ENCODE data around the gene TAOK3.
"Not testable (repeated sequence)": the region's sequence is repeated elsewhere in the genome, so short reads cannot be mapped to it uniquely, and the experiment has no call there.

TAOK3 gene

GRCh38 chr12:118372541-118373495, at the start of gene TAOK3:
Gene TAOK3 (minus strand): TSS chr12:118372907. CDS start chr12:118255567, 117,340 bp downstream.
- DNase-seq (ENCODE audit: low spot score) = peak; percentile 99

GRCh38 chr12:118420673-118421072, 48.0 kb upstream of the TAOK3 start:
- no peak for DNase-seq (ENCODE audit: low spot score)

- no peak for DNase-seq (ENCODE audit: low spot score)
These were observed 45.8 kb upstream of the TAOK3 start for GRCh38 chr12:118418385-118419057.

GRCh38 chr12:118417942-118418341, 45.2 kb upstream of the TAOK3 start:
- no peak for DNase-seq (ENCODE audit: low spot score)

GRCh38 chr12:118409834-118410233, 37.1 kb upstream of the TAOK3 start:
- no peak for DNase-seq (ENCODE audit: low spot score)

GRCh38 chr12:118408241-118408640, 35.5 kb upstream of the TAOK3 start:
- not testable (repeated sequence) for DNase-seq (ENCODE audit: low spot score)

GRCh38 chr12:118404876-118405521, 32.3 kb upstream of the TAOK3 start:
- DNase-seq (ENCODE audit: low spot score) = peak; percentile 58

- DNase-seq (ENCODE audit: low spot score) = no peak
These were observed 29.5 kb upstream of the TAOK3 start for GRCh38 chr12:118402251-118402650.

- no peak for DNase-seq (ENCODE audit: low spot score)
These were observed 26.2 kb upstream of the TAOK3 start for GRCh38 chr12:118398940-118399339.

GRCh38 chr12:118398524-118398923, 25.8 kb upstream of the TAOK3 start:
- no peak for DNase-seq (ENCODE audit: low spot score)

GRCh38 chr12:118397708-118398440, 25.2 kb upstream of the TAOK3 start:
- no peak for DNase-seq (ENCODE audit: low spot score)

- no peak for DNase-seq (ENCODE audit: low spot score)
These were observed 19.1 kb upstream of the TAOK3 start for GRCh38 chr12:118391836-118392235.

- DNase-seq (ENCODE audit: low spot score) = no peak
These were observed 18.7 kb upstream of the TAOK3 start for GRCh38 chr12:118391424-118391823.

GRCh38 chr12:118377884-118378470, 5.3 kb upstream of the TAOK3 start:
- DNase-seq (ENCODE audit: low spot score) = peak; percentile 66

GRCh38 chr12:118377021-118377883, 4.5 kb upstream of the TAOK3 start:
- DNase-seq (ENCODE audit: low spot score) = no peak

GRCh38 chr12:118376089-118377020, 3.6 kb upstream of the TAOK3 start, which contains the start of gene SUDS3:
Gene SUDS3 (plus strand): TSS chr12:118376555. CDS start chr12:118376692, 137 bp downstream.
- DNase-seq (ENCODE audit: low spot score) = peak; percentile 89

GRCh38 chr12:118375348-118375747, 2.6 kb upstream of the TAOK3 start:
- no peak for DNase-seq (ENCODE audit: low spot score)

GRCh38 chr12:118374909-118375308, 2.2 kb upstream of the TAOK3 start:
- DNase-seq (ENCODE audit: low spot score) = no peak

- DNase-seq (ENCODE audit: low spot score) = no peak
These were observed 1.5 kb upstream of the TAOK3 start for GRCh38 chr12:118374126-118374725.

Data from putamen (tissue), 1 donor.